Caco-2 (cell line): ENCODE measurements around the gene PTPRN2. TPM values are rescaled to one million over a fixed set of nuclear protein-coding genes. Genes with fewer than 3 reads are reported as not detected.

ENCODE experiments used
- BruUV-seq: library from RNA; stranded (reverse); fragments of 400-500 nt; replicated peaks from 2 replicates; lab custom pipeline; 2021; lab: Mats Ljungman, UMichigan
- CTCF ChIA-PET: fragments of 300-600 bp; sonication (Branson Sonifier 250); formaldehyde crosslinking; loops from one replicate; lab custom pipeline; 2022; ENCODE audit warnings: antibody characterized with exemption; lab: Charles Lee
- POLR2A ChIA-PET: fragments of 300-600 bp; sonication (Branson Sonifier 250); formaldehyde crosslinking; loops from one replicate; lab custom pipeline; 2022; ENCODE audit warnings: antibody characterized with exemption; lab: Charles Lee
- DNase-seq, 2 experiments: peaks; one replicate each; pipeline versions ENCODE4 v3.0.0 to v3.0.0-alpha.2; 2020 to 2022
- H3K27me3 ChIP-seq: replicated peaks from 2 replicates; pipeline ENCODE4 v1.6.0; 2011; ENCODE audit warnings: low read length; ENCODE audit not compliant: control insufficient read depth, insufficient read depth
- H3K36me3 ChIP-seq: 2 replicates; pipeline ENCODE4 v1.5.1; 2011; ENCODE audit warnings: low read length; ENCODE audit not compliant: control insufficient read depth, insufficient read depth
- H3K4me1 ChIP-seq: fragments of 250-450 bp; sonication (Bioruptor Pico); 2 replicates; pipeline ENCODE4 v1.5.1; 2020; ENCODE audit warnings: mild to moderate bottlenecking
- H3K4me3 ChIP-seq: 2 replicates; pipeline ENCODE4 v1.5.1; 2011; ENCODE audit warnings: low read depth, mild to moderate bottlenecking, control low read depth, low read length
- H3K9me3 ChIP-seq: fragments of 250-450 bp; sonication (Bioruptor Pico); 2 replicates; pipeline ENCODE4 v1.5.1; 2020; ENCODE audit warnings: mild to moderate bottlenecking, moderate library complexity
- H3K27ac Mint-ChIP-seq: one replicate; pipeline ENCODE4 v1.8.0; 2022; ENCODE audit warnings: mixed read lengths; ENCODE audit not compliant: unreplicated experiment
- H3K27me3 Mint-ChIP-seq: one replicate; pipeline ENCODE4 v1.8.0; 2022; ENCODE audit warnings: mixed read lengths; ENCODE audit not compliant: insufficient read depth, unreplicated experiment
- H3K36me3 Mint-ChIP-seq: one replicate; pipeline ENCODE4 v1.8.0; 2022; ENCODE audit warnings: mild to moderate bottlenecking, mixed read lengths; ENCODE audit not compliant: insufficient read depth, unreplicated experiment
- H3K4me1 Mint-ChIP-seq: one replicate; pipeline ENCODE4 v1.8.0; 2022; ENCODE audit warnings: low read depth, mixed read lengths; ENCODE audit not compliant: unreplicated experiment
- H3K4me3 Mint-ChIP-seq: one replicate; pipeline ENCODE4 v1.8.0; 2022; ENCODE audit warnings: mild to moderate bottlenecking, moderate library complexity, mixed read lengths; ENCODE audit not compliant: unreplicated experiment
- H3K9me3 Mint-ChIP-seq: one replicate; pipeline ENCODE4 v1.8.0; 2022; ENCODE audit warnings: mixed read lengths; ENCODE audit not compliant: unreplicated experiment
- CTCF ChIP-seq, 2 experiments: fragments of 200-600 bp in 1 of 2; IDR thresholded peaks; 1 replicate in 1 of 2; 2 replicates in 1 of 2; pipeline versions ENCODE4 v1.5.1 to v1.8.0; 2011 to 2022; ENCODE audit warnings: antibody characterized with exemption in 1 of 2, control low read depth in 1 of 2, inconsistent platforms in 1 of 2, low read depth in 1 of 2, low read length in 1 of 2, mild to moderate bottlenecking in 1 of 2, moderate library complexity in 1 of 2; ENCODE audit not compliant: insufficient read depth in 1 of 2, severe bottlenecking in 1 of 2, unreplicated experiment in 1 of 2
- intact Hi-C: fragments of 100-400 bp; cut with micrococcal nuclease; formaldehyde crosslinking; loops from one replicate; pipeline ENCODE4 v1.10.0; 2022; ENCODE audit not compliant: unreplicated experiment
- total RNA-seq: library from RNA; stranded (reverse); gene quantifications from 2 replicates; pipeline ENCODE4 v1.2.3, GENCODE V29; 2022

The PTPRN2 gene
- total RNA-seq, 1 experiment from 2014 or later, result 1.4 TPM

- ChIA-PET POLR2A (no interaction called here), CTCF (no interaction called here)
- no peak for TF ChIP-seq CTCF (IDR thresholded peaks at IDR 0.05; ENCODE audit: insufficient read depth in 1 of 2, low read depth in 1 of 2, low read length in 1 of 2, severe bottlenecking in 1 of 2, unreplicated experiment in 1 of 2)
- Mint-ChIP-seq H3K27ac (no peak overlapping the region), H3K4me3 (no peak overlapping the region), H3K9me3 (peaks cover 13% of the 10 kb centered on the region), H3K27me3 (no peaks in the 10 kb centered on the region), H3K36me3 (no peaks in the 10 kb centered on the region), H3K4me1 (no peaks in the 10 kb centered on the region)
- intact Hi-C loops, result no loop called here
- Histone ChIP-seq H3K4me1 (no peaks in the 10 kb centered on the region), H3K27me3 (no peaks in the 10 kb centered on the region), H3K36me3 (no peaks in the 10 kb centered on the region), H3K4me3 (no peak overlapping the region), H3K9me3 (peaks cover 12% of the 10 kb centered on the region)
- no peak for DNase-seq
- BruUV-seq, result no TSS peak
These were observed 765.5 kb downstream of the PTPRN2 start for GRCh38 chr7:157821959-157822687.

DNA sequence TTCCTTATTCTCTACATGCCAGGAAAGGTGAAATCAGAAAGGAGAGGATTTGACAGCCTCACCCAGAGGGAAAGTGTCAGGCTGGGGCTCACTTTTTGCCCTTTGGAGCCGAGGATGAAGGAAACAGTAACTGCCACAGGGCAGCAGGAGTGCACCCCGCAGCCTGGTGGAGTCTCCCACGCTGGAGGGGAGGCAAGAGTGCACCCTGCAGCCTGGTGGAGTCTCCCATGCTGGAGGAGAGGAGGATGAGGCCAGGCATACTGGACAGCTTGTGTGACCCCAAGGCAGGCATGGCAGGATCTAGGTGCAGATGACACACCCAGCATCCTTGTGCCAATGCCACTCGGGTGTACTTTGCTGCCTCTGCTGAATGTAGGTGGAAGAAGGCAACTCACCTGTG is 766.8 kb downstream of the PTPRN2 start:
- Mint-ChIP-seq H3K27ac (no peak overlapping the region), H3K9me3 (peaks cover 13% of the 10 kb centered on the region), H3K4me3 (no peak overlapping the region), H3K4me1 (no peaks in the 10 kb centered on the region), H3K36me3 (no peaks in the 10 kb centered on the region), H3K27me3 (no peaks in the 10 kb centered on the region)
- H3K4me3 ChIP-seq, result no peak overlapping the region
- TF ChIP-seq CTCF (IDR thresholded peaks at IDR 0.05; ENCODE audit: insufficient read depth in 1 of 2, low read depth in 1 of 2, low read length in 1 of 2, severe bottlenecking in 1 of 2, unreplicated experiment in 1 of 2), result no peak
- no peaks in the 10 kb centered on the region for H3K4me1 ChIP-seq
- H3K9me3 ChIP-seq, result peaks cover 12% of the 10 kb centered on the region
- no peak for DNase-seq
- intact Hi-C loops, result no loop called here
- POLR2A ChIA-PET, result no interaction called here
- no TSS peak for BruUV-seq
- no peaks in the 10 kb centered on the region for H3K27me3 ChIP-seq
- CTCF ChIA-PET, result no interaction called here
- no peaks in the 10 kb centered on the region for H3K36me3 ChIP-seq

DNA sequence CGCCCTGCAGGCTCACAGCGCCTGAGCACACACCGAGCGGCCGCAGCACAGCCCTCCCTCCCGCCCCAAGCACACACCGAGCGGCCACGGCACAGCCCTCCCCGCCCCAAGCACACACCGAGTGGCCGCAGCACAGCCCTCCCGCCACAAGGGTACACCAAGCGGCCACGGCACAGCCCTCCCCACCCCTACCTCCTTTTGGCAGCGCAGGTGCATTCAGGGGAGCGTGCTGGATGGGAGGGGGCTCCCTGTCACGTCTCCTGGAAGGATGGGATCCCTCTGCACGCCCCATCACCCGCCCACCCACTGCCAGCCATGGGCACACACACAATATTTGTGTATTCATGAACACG is 768.2 kb downstream of the PTPRN2 start:
- POLR2A ChIA-PET, result no interaction called here
- peaks cover 12% of the 10 kb centered on the region for H3K9me3 ChIP-seq
- no peak for TF ChIP-seq CTCF (IDR thresholded peaks at IDR 0.05; ENCODE audit: insufficient read depth in 1 of 2, low read depth in 1 of 2, low read length in 1 of 2, severe bottlenecking in 1 of 2, unreplicated experiment in 1 of 2)
- CTCF ChIA-PET, result no interaction called here
- Mint-ChIP-seq H3K36me3 (no peaks in the 10 kb centered on the region), H3K27ac (no peak overlapping the region), H3K4me1 (no peaks in the 10 kb centered on the region), H3K4me3 (no peak overlapping the region), H3K9me3 (peaks cover 13% of the 10 kb centered on the region), H3K27me3 (no peaks in the 10 kb centered on the region)
- intact Hi-C loops, result no loop called here
- no TSS peak for BruUV-seq
- H3K4me1 ChIP-seq, result no peaks in the 10 kb centered on the region
- no peaks in the 10 kb centered on the region for H3K36me3 ChIP-seq
- no peak overlapping the region for H3K4me3 ChIP-seq
- no peaks in the 10 kb centered on the region for H3K27me3 ChIP-seq
- DNase-seq, result no peak
